Endothelial cell of umbilical vein (primary cell): ENCODE measurements around the gene GSG1L. TPM values are rescaled to one million over a fixed set of nuclear protein-coding genes. Genes with fewer than 3 reads are reported as not detected.

Experiments used
- BruUV-seq: library from RNA; stranded (reverse); fragments of 400-500 nt; replicated peaks from 2 replicates; lab custom pipeline; 2021; lab: Mats Ljungman, UMichigan
- CTCF ChIA-PET: fragments of 300-600, 350-600 bp; sonication (Branson Sonifier 250); formaldehyde crosslinking; loops from one replicate; lab custom pipeline; 2021; ENCODE audit warnings: antibody characterized with exemption, inconsistent platforms; lab: Charles Lee
- POLR2A ChIA-PET: fragments of 300-600, 350-600 bp; sonication (Branson Sonifier 250); formaldehyde crosslinking; loops from one replicate; lab custom pipeline; 2021; ENCODE audit warnings: antibody characterized with exemption, inconsistent platforms; lab: Charles Lee
- DNase-seq: peaks from one replicate; pipeline ENCODE4 v3.0.0-alpha.2; 2011; ENCODE audit warnings: low read depth, low spot score
- FAIRE-seq: peaks from 2 replicates; lab custom pipeline; 2011; peaks lifted over from hg19 to GRCh38; lab: Jason Lieb, UNC
- H2AFZ ChIP-seq: 2 replicates; pipeline ENCODE4 v1.6.0; 2012; ENCODE audit warnings: low read depth, low read length, control low read depth, inconsistent platforms
- H3K27ac ChIP-seq: 2 replicates; pipeline ENCODE4 v1.5.1; 2011; ENCODE audit warnings: low read depth, mild to moderate bottlenecking, control low read depth, low read length, moderate library complexity; ENCODE audit not compliant: insufficient read depth
- H3K27me3 ChIP-seq, 2 experiments: 2 replicates each; pipeline versions ENCODE4 v1.6.0 to v1.6.1; 2011; ENCODE audit warnings: low read length in 2 of 2, mixed read lengths in 1 of 2; ENCODE audit not compliant: control insufficient read depth in 2 of 2, insufficient read depth in 2 of 2
- H3K36me3 ChIP-seq, 2 experiments: 2 replicates in 1 of 2; 3 replicates in 1 of 2; pipeline ENCODE4 v1.5.1; 2011; ENCODE audit warnings: low read length in 2 of 2, mild to moderate bottlenecking in 1 of 2, moderate library complexity in 1 of 2; ENCODE audit not compliant: control insufficient read depth in 2 of 2, insufficient read depth in 2 of 2; ENCODE audit errors: extremely low read depth in 1 of 2
- H3K4me1 ChIP-seq: 3 replicates; pipeline ENCODE4 v1.5.1; 2011; ENCODE audit warnings: mild to moderate bottlenecking, low read length; ENCODE audit not compliant: control insufficient read depth, insufficient read depth; ENCODE audit errors: extremely low read depth
- H3K4me2 ChIP-seq: 2 replicates; pipeline ENCODE4 v1.6.1; 2011; ENCODE audit warnings: low read length, control low read depth, mixed read lengths; ENCODE audit not compliant: insufficient read depth
- H3K4me3 ChIP-seq, 3 experiments: fragments of 200-600 bp in 1 of 3; sonication (generic), shearing (Covaris generic) in 1 of 3; replicated peaks in 1 of 3; 2 replicates each; pipeline ENCODE4 v1.5.1; 2011 to 2016; ENCODE audit warnings: control low read depth in 3 of 3, low read length in 3 of 3, mild to moderate bottlenecking in 2 of 3, inconsistent platforms in 1 of 3, low read depth in 1 of 3, moderate library complexity in 1 of 3; ENCODE audit not compliant: insufficient read depth in 1 of 3
- H3K79me2 ChIP-seq: 2 replicates; pipeline ENCODE4 v1.6.0; 2012; ENCODE audit warnings: low read length, inconsistent platforms; ENCODE audit not compliant: control insufficient read depth, insufficient read depth
- H3K9ac ChIP-seq: replicated peaks from 2 replicates; pipeline ENCODE3; 2011; ENCODE audit warnings: low read length, control low read depth; ENCODE audit not compliant: insufficient read depth; ENCODE audit errors: extremely low read depth
- H3K9me1 ChIP-seq: replicated peaks from 3 replicates; pipeline ENCODE4 v1.6.0; 2011; ENCODE audit warnings: mild to moderate bottlenecking, low read length; ENCODE audit not compliant: control insufficient read depth, insufficient read depth; ENCODE audit errors: extremely low read depth
- H3K9me3 ChIP-seq: replicated peaks from 2 replicates; pipeline ENCODE4 v1.5.1; 2012; ENCODE audit warnings: low read length, inconsistent platforms; ENCODE audit not compliant: control insufficient read depth, insufficient read depth
- H4K20me1 ChIP-seq: replicated peaks from 2 replicates; pipeline ENCODE3; 2011; ENCODE audit warnings: mild to moderate bottlenecking, low read length; ENCODE audit not compliant: control insufficient read depth, insufficient read depth; ENCODE audit errors: extremely low read depth
- CTCF ChIP-seq, 2 donors: IDR thresholded peaks; 1 replicate in 1 of 2; 2 replicates in 1 of 2; pipeline ENCODE4 v1.5.1; 2011; ENCODE audit warnings: low read length in 2 of 2, mild to moderate bottlenecking in 2 of 2, moderate library complexity in 2 of 2, control low read depth in 1 of 2, inconsistent platforms in 1 of 2, low read depth in 1 of 2; ENCODE audit not compliant: insufficient read depth in 1 of 2; ENCODE audit errors: extremely low read depth in 1 of 2
- EZH2 ChIP-seq: IDR thresholded peaks from 2 replicates; pipeline ENCODE4 v1.6.1; 2012; ENCODE audit warnings: borderline replicate concordance, low read depth, mild to moderate bottlenecking, moderate library complexity, low read length, inconsistent platforms; ENCODE audit not compliant: severe bottlenecking
- FOS ChIP-seq: IDR thresholded peaks from 2 replicates; pipeline ENCODE4 v1.6.1; 2011; ENCODE audit warnings: mild to moderate bottlenecking, low read length, moderate library complexity, borderline replicate concordance; ENCODE audit not compliant: insufficient read depth
- GATA2 ChIP-seq: IDR thresholded peaks from 2 replicates; pipeline ENCODE4 v1.7.0; 2011; ENCODE audit warnings: low read depth, mild to moderate bottlenecking, moderate library complexity, mixed read lengths, low read length; ENCODE audit not compliant: insufficient read length, insufficient read depth
- JUN ChIP-seq: IDR thresholded peaks from 2 replicates; pipeline ENCODE4 v1.6.1; 2011; ENCODE audit warnings: borderline replicate concordance, low read depth; ENCODE audit not compliant: insufficient read length, insufficient read depth
- MAX ChIP-seq: IDR thresholded peaks from 2 replicates; pipeline ENCODE4 v1.6.1; 2011; ENCODE audit not compliant: insufficient read depth, insufficient read length
- MYC ChIP-seq: IDR thresholded peaks from one replicate; pipeline ENCODE4 v1.6.1; 2011; ENCODE audit warnings: mild to moderate bottlenecking, low read depth, low read length
- POLR2A ChIP-seq: IDR thresholded peaks from 2 replicates; pipeline ENCODE4 v1.6.1; 2012; ENCODE audit warnings: low read depth, mild to moderate bottlenecking, control low read depth, low read length
- POLR2AphosphoS5 ChIP-seq: IDR thresholded peaks from 2 replicates; pipeline ENCODE4 v1.6.1; 2012; ENCODE audit warnings: low read depth, mild to moderate bottlenecking, control low read depth, low read length, moderate library complexity; ENCODE audit not compliant: insufficient read depth
- dilution Hi-C: fragments of 300-500 bp; cut with MboI; formaldehyde crosslinking; loops from one replicate; pipeline ENCODE4 v1.15.0; 2019; ENCODE audit warnings: low sequenced_read_pairs; ENCODE audit not compliant: extremely low pct_ligation_motif_present
- intact Hi-C: fragments of 100-400 bp; cut with micrococcal nuclease; formaldehyde crosslinking; loops from one replicate; pipeline ENCODE4 v1.10.0; 2022
- polyA plus RNA-seq, 4 experiments: library from polyadenylated mRNA; depleted of rRNA in 3 of 4; stranded (reverse) in 3 of 4; unstranded in 1 of 4; fragments of >200 nt; gene quantifications; 2 replicates each; pipeline versions ENCODE4 v1.2.1 to v1.2.3, GENCODE V29; 2011 to 2012; ENCODE audit warnings: missing spikeins in 1 of 4
- total RNA-seq: library from RNA; stranded (reverse); gene quantifications from 2 replicates; pipeline ENCODE4 v1.2.3, GENCODE V29; 2021

GSG1L gene
- total and polyA plus RNA-seq, 2 donors (not counting 3 experiments of a cell fraction or from before 2014, with no cell fraction given), result 0.06 TPM; not detected in 1

GRCh38 chr16:28001184-28001583 is 62.3 kb downstream of the GSG1L start:
- BruUV-seq, result no TSS peak
- POLR2A ChIA-PET, result no interaction called here

More at GRCh38 chr16:28001184-28001583, 62.3 kb downstream of the GSG1L start:
- CTCF ChIA-PET, result no interaction called here
- intact Hi-C loops, result no loop called here
- Histone ChIP-seq H3K4me1 (no peaks in the 10 kb centered on the region), H3K27me3 (no peaks in the 10 kb centered on the region), H3K79me2 (no peaks in the 10 kb centered on the region), H3K4me2 (no peak overlapping the region), H3K9me1 (no peaks in the 10 kb centered on the region), H3K4me3 (no peak overlapping the region), H4K20me1 (no peaks in the 10 kb centered on the region), H3K27ac (no peak overlapping the region), H2AFZ (no peak overlapping the region), H3K9me3 (no peaks in the 10 kb centered on the region), H3K36me3 (no peaks in the 10 kb centered on the region), H3K9ac (no peak overlapping the region)
- DNase-seq, result no peak
- dilution Hi-C loops, result no loop called here
- TF ChIP-seq EZH2 (no peak), MAX (no peak), GATA2 (no peak), MYC (no peak), FOS (no peak), POLR2A (no peak), JUN (no peak), POLR2AphosphoS5 (no peak), CTCF (IDR thresholded peaks at IDR 0.05; ENCODE audit: extremely low read depth in 1 of 2, insufficient read depth in 1 of 2, low read depth in 1 of 2, low read length in 2 of 2) (no peak)
- no peak for FAIRE-seq
